ENCODE measurements around the gene PRRC2A. TPM values are rescaled to one million over a fixed set of nuclear protein-coding genes. Genes with fewer than 3 reads are reported as not detected.

The PRRC2A gene
- total RNA-seq, 2 experiments from 2014 or later, result 257 to 278 TPM

DNA sequence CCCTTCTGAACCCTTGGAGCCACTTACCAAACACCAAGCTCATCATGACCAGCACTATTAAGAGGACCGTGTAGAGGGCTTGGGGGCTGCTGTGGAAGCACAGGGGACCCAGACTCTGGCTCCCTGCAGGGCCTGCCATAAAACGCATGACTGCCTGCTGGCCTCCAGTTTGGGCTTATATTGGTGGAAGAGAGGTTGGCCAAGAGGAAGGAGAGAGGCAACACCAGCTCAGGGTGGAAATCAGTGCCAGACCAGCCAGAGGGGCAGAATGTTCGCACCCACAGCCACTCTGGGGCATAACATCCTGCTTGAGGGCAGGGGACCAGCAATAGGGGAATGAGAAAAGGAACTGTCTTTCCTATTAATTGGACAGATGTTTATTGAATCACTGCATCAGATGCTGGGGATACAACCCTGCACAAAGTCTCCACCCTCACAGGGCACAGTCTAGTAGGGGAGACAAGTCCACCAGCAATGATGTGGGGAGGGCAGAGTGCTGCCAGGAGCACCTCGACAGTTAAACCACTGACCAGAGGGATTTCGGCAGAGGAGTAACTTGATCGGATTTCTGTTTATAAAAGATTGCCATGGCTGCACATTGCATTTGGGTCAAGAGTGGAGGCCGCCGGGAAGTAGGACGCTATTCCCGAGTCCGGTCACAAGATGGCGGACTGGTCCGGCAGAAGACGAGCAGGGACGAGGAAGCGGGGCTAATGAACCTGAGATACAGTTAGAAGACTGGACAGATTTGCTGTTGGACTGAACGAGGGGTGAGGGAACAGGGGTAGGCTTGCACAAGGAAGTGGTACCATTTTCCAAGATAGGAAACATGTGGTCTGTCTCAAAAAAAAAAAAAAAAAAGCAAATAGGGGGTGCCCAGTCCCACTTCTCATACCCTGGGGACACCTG is 60.0 kb downstream of the PRRC2A start, which contains the start of gene LY6G5C:
LY6G5C (minus strand) TSS at position 842 of the 909 bp plus-strand sequence; CDS start at position 148, 694 bp downstream.
- DNase-seq (peak; percentile 68), ATAC-seq (ENCODE audit: low read depth) (peak; percentile 57)
- POLR2A ChIA-PET, result interaction anchor here (0.6 to 2.7 kb wide), 7 partner anchors 13 to 149 kb away, joined by 3 to 16 read pairs (median 6); partner anchors contain the start of genes ABHD16A, MPIG6B and MSH5
- no peaks in the 10 kb centered on the region for H3K9me3 Mint-ChIP-seq
- H3K36me3 Mint-ChIP-seq, result no peaks in the 10 kb centered on the region
- peak within 1 kb of the TSS; percentile 79 for H3K4me3 Mint-ChIP-seq
- H3K27me3 Mint-ChIP-seq, result no peaks in the 10 kb centered on the region
- H3K27ac Mint-ChIP-seq, result peak within 1 kb of the TSS; percentile 77
- H3K4me1 Mint-ChIP-seq, result peaks cover 28% of the 10 kb centered on the region

DNA sequence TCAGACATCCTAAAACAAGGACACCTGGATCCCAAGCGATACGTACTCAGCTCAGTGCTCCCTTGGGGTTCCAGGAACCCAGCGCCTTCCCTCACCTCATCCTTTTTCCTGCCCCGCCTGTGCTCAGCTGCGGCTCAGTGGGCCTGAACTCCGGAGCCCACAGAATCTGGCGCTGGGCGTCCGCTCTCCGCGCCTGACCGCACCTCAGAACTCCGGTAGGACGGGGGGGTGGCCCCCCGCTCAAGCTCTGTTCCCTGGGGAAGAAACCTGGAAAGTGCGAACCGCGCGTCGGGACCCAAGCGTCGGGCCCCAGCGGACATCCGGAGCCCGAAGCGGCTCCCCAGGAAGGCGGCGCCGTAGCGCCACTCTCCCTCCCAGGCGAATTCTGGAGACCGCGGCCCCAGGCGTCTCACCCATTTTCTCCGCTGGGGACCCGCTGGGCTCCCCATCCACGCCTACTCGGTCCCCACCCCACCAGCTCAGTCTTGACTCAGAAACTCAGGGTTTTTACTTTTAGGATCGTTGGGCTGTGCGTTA is 60.7 kb downstream of the PRRC2A start:
- Mint-ChIP-seq H3K9me3 (no peaks in the 10 kb centered on the region), H3K4me3 (peak overlapping the region; percentile 79), H3K36me3 (no peaks in the 10 kb centered on the region), H3K27me3 (no peaks in the 10 kb centered on the region), H3K27ac (peak overlapping the region; percentile 77), H3K4me1 (peaks cover 28% of the 10 kb centered on the region)
- ATAC-seq (ENCODE audit: low read depth) (peak; percentile 55), DNase-seq (peak; percentile 64)
- POLR2A ChIA-PET, result interaction anchor here (0.6 to 2.7 kb wide), 8 partner anchors 13 to 149 kb away, joined by 3 to 16 read pairs (median 6); partner anchors contain the start of genes ABHD16A, MPIG6B and MSH5

DNA sequence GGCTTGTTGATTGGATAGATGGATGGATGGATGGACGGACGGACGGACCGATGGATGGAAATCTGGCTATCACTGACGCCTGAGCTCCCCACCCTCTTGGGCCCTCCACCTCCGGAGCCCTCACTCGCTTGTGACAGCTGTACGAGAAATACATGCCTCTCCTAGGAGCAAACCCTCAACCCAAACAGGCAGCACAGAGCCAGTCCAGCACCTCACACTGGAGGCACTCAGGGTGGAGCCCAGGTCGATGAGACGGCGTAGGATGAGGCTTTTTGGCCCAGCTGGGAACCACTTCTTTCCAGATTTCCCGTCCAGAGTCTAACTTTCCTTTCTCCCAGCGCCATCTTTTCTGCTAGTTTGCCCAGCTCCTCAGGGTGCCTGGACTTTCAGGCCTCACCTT is 63.1 kb downstream of the PRRC2A start:
- Mint-ChIP-seq H3K27ac (no peak overlapping the region), H3K9me3 (no peaks in the 10 kb centered on the region), H3K4me3 (no peak overlapping the region), H3K36me3 (peaks cover 4% of the 10 kb centered on the region), H3K27me3 (no peaks in the 10 kb centered on the region), H3K4me1 (peaks cover 23% of the 10 kb centered on the region)
- POLR2A ChIA-PET, result interaction anchor here (0.7 to 1.2 kb wide), 3 partner anchors 19 to 64 kb away, joined by 3 read pairs; partner anchors contain the start of gene GPANK1
- no peak for ATAC-seq (ENCODE audit: low read depth)
- DNase-seq, result no peak

DNA sequence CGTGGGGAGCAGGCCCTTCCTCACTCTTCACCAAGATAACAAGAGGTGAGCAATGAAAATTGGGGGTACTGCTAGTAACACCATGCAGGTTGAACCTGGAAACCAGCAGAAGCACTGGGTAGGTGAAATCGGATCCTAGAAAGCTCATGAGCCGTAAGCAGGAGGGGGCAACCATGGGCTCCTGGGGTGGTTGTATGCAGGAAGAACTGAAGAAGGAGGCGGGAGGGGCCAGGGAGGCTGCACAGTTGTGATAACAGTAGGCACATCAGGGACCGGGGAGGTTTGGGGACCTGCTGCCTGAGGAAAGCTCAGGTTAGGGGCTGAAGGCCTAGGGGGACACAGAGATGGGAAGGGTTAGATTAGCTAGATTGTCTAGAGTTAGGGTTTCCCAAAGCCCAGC is 66.0 kb downstream of the PRRC2A start:
- no peak for DNase-seq
- Mint-ChIP-seq H3K36me3 (peaks cover 4% of the 10 kb centered on the region), H3K4me3 (no peak overlapping the region), H3K27ac (peak overlapping the region; percentile 7), H3K4me1 (peaks cover 2% of the 10 kb centered on the region), H3K27me3 (no peaks in the 10 kb centered on the region), H3K9me3 (no peaks in the 10 kb centered on the region)
- ATAC-seq (ENCODE audit: low read depth), result no peak
- POLR2A ChIA-PET, result interaction anchor here (1.1 to 1.6 kb wide), 2 partner anchors 11 to 16 kb away, joined by 3 read pairs; no protein-coding TSS in a partner anchor

DNA sequence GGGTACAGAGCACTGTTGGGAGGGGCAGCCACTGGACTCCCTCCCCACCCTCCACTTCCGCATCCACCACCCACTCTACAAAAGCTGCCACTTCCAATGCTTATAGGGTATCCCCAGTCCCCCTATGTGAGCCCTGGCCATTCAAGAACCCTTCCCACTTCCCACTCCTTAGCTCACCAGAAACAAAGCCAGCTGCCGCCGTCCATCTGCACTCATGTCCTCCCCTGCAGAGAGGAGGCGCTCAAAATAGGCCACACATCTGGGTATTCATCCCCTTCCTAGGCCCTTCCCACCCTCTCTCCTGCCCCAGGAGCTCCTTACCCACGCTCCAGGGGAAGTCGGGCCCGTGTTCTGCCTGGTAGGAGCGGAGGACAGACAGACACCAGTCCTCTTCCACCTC is 66.8 kb downstream of the PRRC2A start:
- Mint-ChIP-seq H3K4me3 (no peak overlapping the region), H3K27me3 (no peaks in the 10 kb centered on the region), H3K36me3 (peaks cover 4% of the 10 kb centered on the region), H3K27ac (no peak overlapping the region), H3K9me3 (no peaks in the 10 kb centered on the region), H3K4me1 (no peaks in the 10 kb centered on the region)
- DNase-seq, result no peak
- POLR2A ChIA-PET, result interaction anchor here (1.1 kb wide), 1 partner anchor 12 kb away, joined by 3 read pairs; no protein-coding TSS in a partner anchor
- no peak for ATAC-seq (ENCODE audit: low read depth)

Small RNA genes lying within 50 kb of the gene (microRNA-seq; reads per million reads assigned to microRNA genes)
- gene MIR6832, result 2.1 reads per million

Other genes starting within 250 kb of the PRRC2A start
- gene MICA, start 217.1 kb upstream of the PRRC2A start, total RNA-seq, result 10 to 100 TPM; 24.1 to 25.8 TPM
- 10 to 100 TPM; 41.5 to 42.8 TPM for gene MICB, start 122.6 kb upstream of the PRRC2A start, total RNA-seq
- gene MCCD1, start 91.8 kb upstream of the PRRC2A start, total RNA-seq, result not detected
- 100 to 1,000 TPM; 531 to 555 TPM for gene DDX39B, start 78.7 kb upstream of the PRRC2A start, total RNA-seq
- 1 to 10 TPM; 4.5 to 5.5 TPM for gene ATP6V1G2, start 74.1 kb upstream of the PRRC2A start, total RNA-seq
- 10 to 100 TPM; 15.4 to 17.6 TPM for gene NFKBIL1, start 73.1 kb upstream of the PRRC2A start, total RNA-seq
- gene LTA, start 48.4 kb upstream of the PRRC2A start, total RNA-seq, result 10 to 100 TPM; 15.2 to 16.7 TPM
- 10 to 100 TPM; 18.5 to 18.6 TPM for gene TNF, start 45.1 kb upstream of the PRRC2A start, total RNA-seq
- gene LTB, start 38.3 kb upstream of the PRRC2A start, total RNA-seq, result 100 to 1,000 TPM; 426 to 431 TPM
- gene LST1, start 34.4 kb upstream of the PRRC2A start, total RNA-seq, result 100 to 1,000 TPM in 1 of 2 experiments, 10 to 100 TPM in 1; 91.8 to 105 TPM
- 10 to 100 TPM; 69.7 to 70.0 TPM for gene NCR3, start 27.7 kb upstream of the PRRC2A start, total RNA-seq
- 100 to 1,000 TPM; 117 to 118 TPM for gene AIF1, start 5.5 kb upstream of the PRRC2A start, total RNA-seq
- gene BAG6, start 31.9 kb downstream of the PRRC2A start, total RNA-seq, result 100 to 1,000 TPM; 242 to 251 TPM
- gene APOM, start 35.2 kb downstream of the PRRC2A start, total RNA-seq, result 1 to 10 TPM; 3.1 to 4.6 TPM
- 10 to 100 TPM; 30.7 to 32.2 TPM for gene C6orf47, start 40.1 kb downstream of the PRRC2A start, total RNA-seq
- gene GPANK1, start 44.3 kb downstream of the PRRC2A start, total RNA-seq, result 10 to 100 TPM; 30.7 to 32.0 TPM
- 100 to 1,000 TPM; 206 to 216 TPM for gene CSNK2B, start 45.4 kb downstream of the PRRC2A start, total RNA-seq
- 10 to 100 TPM; 33.8 to 36.4 TPM for gene LY6G5B, start 49.3 kb downstream of the PRRC2A start, total RNA-seq
- gene LY6G5C, start 60.4 kb downstream of the PRRC2A start, total RNA-seq, result 1 to 10 TPM; 3.5 to 4.6 TPM
- 10 to 100 TPM; 57.8 to 64.0 TPM for gene ABHD16A, start 82.6 kb downstream of the PRRC2A start, total RNA-seq
- gene LY6G6F, start 86.2 kb downstream of the PRRC2A start, total RNA-seq, result not detected
- gene LY6G6D, start 94.6 kb downstream of the PRRC2A start, total RNA-seq, result not detected
- gene LY6G6C, start 101.0 kb downstream of the PRRC2A start, total RNA-seq, result not detected
- 1 to 10 TPM; 1.2 to 1.5 TPM for gene MPIG6B, start 102.7 kb downstream of the PRRC2A start, total RNA-seq
- 10 to 100 TPM; 28.3 to 29.1 TPM for gene DDAH2, start 108.6 kb downstream of the PRRC2A start, total RNA-seq
- 100 to 1,000 TPM; 425 to 456 TPM for gene CLIC1, start 115.8 kb downstream of the PRRC2A start, total RNA-seq
- gene MSH5, start 119.3 kb downstream of the PRRC2A start, total RNA-seq, result 10 to 100 TPM; 59.2 to 68.2 TPM
- gene SAPCD1, start 141.9 kb downstream of the PRRC2A start, total RNA-seq, result 10 to 100 TPM; 13.1 to 18.1 TPM
- 1 to 10 TPM; 5.2 to 5.7 TPM for gene VWA7, start 156.6 kb downstream of the PRRC2A start, total RNA-seq
- 10 to 100 TPM; 68.2 to 75.3 TPM for gene VARS1, start 175.0 kb downstream of the PRRC2A start, total RNA-seq
- 10 to 100 TPM; 89.9 to 97.9 TPM for gene LSM2, start 186.3 kb downstream of the PRRC2A start, total RNA-seq
- gene HSPA1L, start 194.6 kb downstream of the PRRC2A start, total RNA-seq, result 1 to 10 TPM; 3.3 to 4.5 TPM
- gene HSPA1A, start 194.8 kb downstream of the PRRC2A start, total RNA-seq, result 10 to 100 TPM; 62.2 to 63.5 TPM
- 10 to 100 TPM; 49.0 to 55.7 TPM for gene HSPA1B, start 207.0 kb downstream of the PRRC2A start, total RNA-seq
- 10 to 100 TPM; 15.5 to 16.4 TPM for gene NEU1, start 242.1 kb downstream of the PRRC2A start, total RNA-seq